ENCODE results near the gene DYDC1.

Gene DYDC1

DNA sequence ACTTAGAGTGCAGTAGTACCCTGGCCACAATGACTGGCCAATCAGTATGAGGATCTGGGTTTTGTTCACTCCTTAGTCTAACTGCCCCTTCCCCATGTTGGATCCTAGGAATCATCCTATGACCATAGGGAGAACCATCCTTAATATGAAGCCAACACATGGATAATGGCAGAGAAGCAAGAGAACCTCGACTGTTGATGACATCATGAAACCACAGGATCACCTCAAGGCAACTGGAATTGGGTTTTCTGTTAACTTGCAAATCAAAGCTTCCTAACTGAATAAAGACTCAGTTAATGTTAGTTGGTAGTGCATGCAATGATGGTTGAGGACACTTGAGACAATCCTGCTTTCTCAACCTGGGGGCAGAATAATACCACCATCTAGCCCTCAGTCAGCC, 48.5 kb upstream of the DYDC1 start:
- TF ChIP-seq SPI1 (IDR thresholded peaks at IDR 0.05; ENCODE audit: borderline replicate concordance, low read depth): no peak
- TF ChIP-seq POLR2AphosphoS5 (IDR thresholded peaks at IDR 0.05; ENCODE audit: low read depth): no peak
- TF ChIP-seq, protein P1, sequence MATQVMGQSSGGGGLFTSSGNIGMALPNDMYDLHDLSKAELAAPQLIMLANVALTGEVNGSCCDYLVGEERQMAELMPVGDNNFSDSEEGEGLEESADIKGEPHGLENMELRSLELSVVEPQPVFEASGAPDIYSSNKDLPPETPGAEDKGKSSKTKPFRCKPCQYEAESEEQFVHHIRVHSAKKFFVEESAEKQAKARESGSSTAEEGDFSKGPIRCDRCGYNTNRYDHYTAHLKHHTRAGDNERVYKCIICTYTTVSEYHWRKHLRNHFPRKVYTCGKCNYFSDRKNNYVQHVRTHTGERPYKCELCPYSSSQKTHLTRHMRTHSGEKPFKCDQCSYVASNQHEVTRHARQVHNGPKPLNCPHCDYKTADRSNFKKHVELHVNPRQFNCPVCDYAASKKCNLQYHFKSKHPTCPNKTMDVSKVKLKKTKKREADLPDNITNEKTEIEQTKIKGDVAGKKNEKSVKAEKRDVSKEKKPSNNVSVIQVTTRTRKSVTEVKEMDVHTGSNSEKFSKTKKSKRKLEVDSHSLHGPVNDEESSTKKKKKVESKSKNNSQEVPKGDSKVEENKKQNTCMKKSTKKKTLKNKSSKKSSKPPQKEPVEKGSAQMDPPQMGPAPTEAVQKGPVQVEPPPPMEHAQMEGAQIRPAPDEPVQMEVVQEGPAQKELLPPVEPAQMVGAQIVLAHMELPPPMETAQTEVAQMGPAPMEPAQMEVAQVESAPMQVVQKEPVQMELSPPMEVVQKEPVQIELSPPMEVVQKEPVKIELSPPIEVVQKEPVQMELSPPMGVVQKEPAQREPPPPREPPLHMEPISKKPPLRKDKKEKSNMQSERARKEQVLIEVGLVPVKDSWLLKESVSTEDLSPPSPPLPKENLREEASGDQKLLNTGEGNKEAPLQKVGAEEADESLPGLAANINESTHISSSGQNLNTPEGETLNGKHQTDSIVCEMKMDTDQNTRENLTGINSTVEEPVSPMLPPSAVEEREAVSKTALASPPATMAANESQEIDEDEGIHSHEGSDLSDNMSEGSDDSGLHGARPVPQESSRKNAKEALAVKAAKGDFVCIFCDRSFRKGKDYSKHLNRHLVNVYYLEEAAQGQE (IDR thresholded peaks at IDR 0.05; ENCODE audit: insufficient replicate concordance, low read depth): no peak
- TF ChIP-seq, protein P2, sequence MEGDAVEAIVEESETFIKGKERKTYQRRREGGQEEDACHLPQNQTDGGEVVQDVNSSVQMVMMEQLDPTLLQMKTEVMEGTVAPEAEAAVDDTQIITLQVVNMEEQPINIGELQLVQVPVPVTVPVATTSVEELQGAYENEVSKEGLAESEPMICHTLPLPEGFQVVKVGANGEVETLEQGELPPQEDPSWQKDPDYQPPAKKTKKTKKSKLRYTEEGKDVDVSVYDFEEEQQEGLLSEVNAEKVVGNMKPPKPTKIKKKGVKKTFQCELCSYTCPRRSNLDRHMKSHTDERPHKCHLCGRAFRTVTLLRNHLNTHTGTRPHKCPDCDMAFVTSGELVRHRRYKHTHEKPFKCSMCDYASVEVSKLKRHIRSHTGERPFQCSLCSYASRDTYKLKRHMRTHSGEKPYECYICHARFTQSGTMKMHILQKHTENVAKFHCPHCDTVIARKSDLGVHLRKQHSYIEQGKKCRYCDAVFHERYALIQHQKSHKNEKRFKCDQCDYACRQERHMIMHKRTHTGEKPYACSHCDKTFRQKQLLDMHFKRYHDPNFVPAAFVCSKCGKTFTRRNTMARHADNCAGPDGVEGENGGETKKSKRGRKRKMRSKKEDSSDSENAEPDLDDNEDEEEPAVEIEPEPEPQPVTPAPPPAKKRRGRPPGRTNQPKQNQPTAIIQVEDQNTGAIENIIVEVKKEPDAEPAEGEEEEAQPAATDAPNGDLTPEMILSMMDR (IDR thresholded peaks at IDR 0.05; ENCODE audit: insufficient read depth, low read length): no peak
- TF ChIP-seq GABPA (IDR thresholded peaks at IDR 0.05; ENCODE audit: low read depth): no peak
- H3K4me3 ChIP-seq (replicated peaks; ENCODE audit: insufficient read depth, low read length): no peak overlapping the region
- H3K27ac ChIP-seq (replicated peaks): no peak overlapping the region
- DNase-seq (ENCODE audit: low read depth in 1 of 2, low spot score in 1 of 2): no peak
- H3K27me3 ChIP-seq (ENCODE audit: insufficient read depth, poor library complexity, severe bottlenecking): peaks cover 29% of the 10 kb centered on the region

DNA sequence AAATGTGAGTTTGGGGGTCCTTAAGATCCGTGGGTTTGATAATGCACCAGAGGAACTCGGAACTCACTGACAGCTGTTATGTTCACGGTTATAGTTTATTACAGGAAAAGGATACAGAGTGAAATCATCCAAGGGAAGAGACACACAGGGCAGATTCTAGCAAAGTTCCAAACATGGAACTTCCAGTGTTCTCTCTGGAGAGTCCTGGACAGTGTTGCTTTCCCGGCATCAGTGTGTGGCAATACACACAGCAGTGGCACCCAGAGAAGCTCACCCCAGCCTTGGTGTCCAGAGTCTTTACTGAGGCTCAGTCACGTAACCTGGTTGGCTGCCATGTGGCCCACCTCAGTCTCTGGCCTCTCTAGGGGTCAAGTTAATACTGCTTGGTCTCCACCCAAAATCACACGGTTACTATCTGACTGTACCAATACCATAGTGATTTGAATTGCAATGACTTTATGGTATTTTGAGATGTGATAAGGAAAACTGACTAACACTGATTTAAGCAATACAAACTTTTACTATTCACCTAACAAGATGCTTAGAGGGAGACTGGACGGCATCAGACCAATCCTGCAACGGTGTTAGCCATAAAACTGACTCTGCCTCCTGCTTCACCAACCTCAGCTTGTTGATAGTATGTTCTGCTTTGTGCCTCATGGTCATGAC, 43.7 kb upstream of the DYDC1 start:
- Histone ChIP-seq H3K4me3 (replicated peaks; ENCODE audit: insufficient read depth, low read length) (no peak overlapping the region), H3K27me3 (ENCODE audit: insufficient read depth, poor library complexity, severe bottlenecking) (no peaks in the 10 kb centered on the region), H3K27ac (replicated peaks) (no peak overlapping the region)
- TF ChIP-seq GABPA (IDR thresholded peaks at IDR 0.05; ENCODE audit: low read depth): no peak
- TF ChIP-seq SPI1 (IDR thresholded peaks at IDR 0.05; ENCODE audit: borderline replicate concordance, low read depth): no peak
- TF ChIP-seq, protein P1 (IDR thresholded peaks at IDR 0.05; ENCODE audit: insufficient replicate concordance, low read depth): no peak
- no peak for TF ChIP-seq POLR2AphosphoS5 (IDR thresholded peaks at IDR 0.05; ENCODE audit: low read depth)
- TF ChIP-seq, protein P2 (IDR thresholded peaks at IDR 0.05; ENCODE audit: insufficient read depth, low read length): no peak
- no peak for DNase-seq (ENCODE audit: low read depth in 1 of 2, low spot score in 1 of 2)

DNA sequence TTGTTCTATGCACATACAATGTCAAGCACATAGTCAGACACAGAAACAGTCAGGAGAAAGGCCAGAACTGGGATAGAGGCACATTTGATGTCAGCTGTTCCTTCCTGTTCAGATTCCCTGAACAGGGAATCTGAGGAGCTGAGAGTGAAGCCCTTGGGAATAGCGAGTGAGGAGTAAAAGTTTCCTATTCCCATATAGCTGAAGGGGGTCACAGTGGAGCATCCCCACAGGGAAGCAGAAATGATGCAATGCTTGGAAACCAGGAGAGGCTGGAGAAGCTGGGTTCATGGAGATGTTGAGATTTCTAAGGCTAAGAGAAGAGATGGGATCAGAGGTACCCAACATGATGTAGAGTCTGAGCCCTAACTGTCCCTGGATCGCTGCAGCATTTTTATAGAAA, 40.5 kb upstream of the DYDC1 start:
- H3K27ac ChIP-seq (replicated peaks): no peak overlapping the region
- no peak for DNase-seq (ENCODE audit: low read depth in 1 of 2, low spot score in 1 of 2)
- H3K4me3 ChIP-seq (replicated peaks; ENCODE audit: insufficient read depth, low read length): no peak overlapping the region
- H3K27me3 ChIP-seq (ENCODE audit: insufficient read depth, poor library complexity, severe bottlenecking): no peaks in the 10 kb centered on the region
- TF ChIP-seq GABPA (IDR thresholded peaks at IDR 0.05; ENCODE audit: low read depth) (no peak), POLR2AphosphoS5 (IDR thresholded peaks at IDR 0.05; ENCODE audit: low read depth) (no peak), SPI1 (IDR thresholded peaks at IDR 0.05; ENCODE audit: borderline replicate concordance, low read depth) (no peak)
- TF ChIP-seq, protein P1 (IDR thresholded peaks at IDR 0.05; ENCODE audit: insufficient replicate concordance, low read depth): no peak
- TF ChIP-seq, protein P2 (IDR thresholded peaks at IDR 0.05; ENCODE audit: insufficient read depth, low read length): no peak
